ENCODE results near the gene ZNF644.
"Not testable (repeated sequence)": the region's sequence is repeated elsewhere in the genome, so short reads cannot be mapped to it uniquely, and the experiment has no call there.

Gene ZNF644

DNA sequence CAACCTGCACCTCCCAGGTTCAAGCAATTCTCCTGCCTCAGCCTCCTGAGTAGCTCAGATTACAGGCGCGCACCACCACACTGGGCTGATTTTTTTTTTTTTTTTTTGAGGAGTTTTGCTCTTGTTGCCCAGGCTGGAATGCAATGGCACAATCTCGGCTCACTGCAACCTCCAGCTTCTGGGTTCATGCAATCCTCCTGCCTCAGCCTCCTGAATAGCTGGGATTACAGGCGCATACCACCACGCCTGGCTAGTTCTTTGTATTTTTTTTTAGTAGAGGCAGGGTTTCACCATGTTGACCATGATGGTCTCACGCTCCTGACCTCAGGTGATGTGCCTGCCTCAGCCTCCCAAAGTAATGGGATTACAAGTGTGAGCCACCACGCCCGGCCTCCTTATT lies 93.6 kb downstream of the ZNF644 start:
- not testable (repeated sequence) for H3K79me2 ChIP-seq (ENCODE audit: control insufficient read depth, insufficient read depth, low read length, poor library complexity); H3K79me1 ChIP-seq (ENCODE audit: low read length); H3K14ac ChIP-seq (ENCODE audit: low read length); H3K18ac ChIP-seq (ENCODE audit: low read length); H2BK12ac ChIP-seq (ENCODE audit: low read length); H3K23ac ChIP-seq (ENCODE audit: low read length); H3K27me3 ChIP-seq (ENCODE audit: insufficient read depth, low read length); H3K9ac ChIP-seq (ENCODE audit: low read length); H3K4me1 ChIP-seq (ENCODE audit: control insufficient read depth in 1 of 2, insufficient read depth in 2 of 2, low read length in 2 of 2); H4K8ac ChIP-seq (ENCODE audit: low read depth, low read length); H3K27ac ChIP-seq (ENCODE audit: low read depth, low read length); H3K36me3 ChIP-seq (ENCODE audit: control insufficient read depth in 1 of 2, insufficient read depth in 2 of 2, low read length in 2 of 2); H2BK5ac ChIP-seq (ENCODE audit: low read depth, low read length, poor library complexity); H3K4me2 ChIP-seq (ENCODE audit: low read length); H3K9me3 ChIP-seq (ENCODE audit: insufficient read depth, low read depth, low read length); H2BK120ac ChIP-seq (ENCODE audit: insufficient read depth, low read length, poor library complexity); H2AK5ac ChIP-seq (ENCODE audit: low read length); H4K12ac ChIP-seq (ENCODE audit: low read depth, low read length); H3K4me3 ChIP-seq (ENCODE audit: low read depth, low read length); H4K91ac ChIP-seq (ENCODE audit: low read depth, low read length); H2AFZ ChIP-seq (ENCODE audit: insufficient read depth, low read length, poor library complexity)
- WGBS (ENCODE audit: extremely low coverage, insufficient coverage, insufficient read length), result no CpG with 5 or more reads among the region's 8 CpGs
- DNase-seq, result peak; percentile 52 to 65
- peak overlapping the region; percentile 36 for H3K4ac ChIP-seq (ENCODE audit: low read depth, low read length)

DNA sequence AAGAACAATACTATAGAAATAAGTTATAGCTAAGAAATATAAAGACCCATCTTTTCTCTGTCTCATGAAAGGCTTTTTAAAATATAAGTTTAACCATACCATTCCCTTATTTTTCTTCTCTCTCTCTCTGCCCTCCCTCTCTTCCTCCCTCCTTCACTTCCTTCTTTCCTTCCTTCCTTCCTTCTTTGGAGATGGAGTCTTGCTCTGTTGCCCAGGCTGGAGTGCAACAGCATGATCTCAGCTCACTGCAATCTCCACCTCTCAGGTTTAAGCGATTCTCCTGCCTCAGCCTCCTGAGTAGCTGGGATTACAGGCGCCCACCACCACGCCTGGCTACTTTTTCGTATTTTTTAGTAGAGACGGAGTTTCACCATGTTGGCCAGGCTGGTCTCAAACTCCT lies 94.2 kb downstream of the ZNF644 start:
- H3K4me1 ChIP-seq (ENCODE audit: control insufficient read depth in 1 of 2, insufficient read depth in 2 of 2, low read length in 2 of 2); H3K79me2 ChIP-seq (ENCODE audit: control insufficient read depth, insufficient read depth, low read length, poor library complexity); H2BK5ac ChIP-seq (ENCODE audit: low read depth, low read length, poor library complexity); H3K4me3 ChIP-seq (ENCODE audit: low read depth, low read length); DNase-seq; H4K91ac ChIP-seq (ENCODE audit: low read depth, low read length); H3K9ac ChIP-seq (ENCODE audit: low read length); H2AK5ac ChIP-seq (ENCODE audit: low read length); H3K36me3 ChIP-seq (ENCODE audit: control insufficient read depth in 1 of 2, insufficient read depth in 2 of 2, low read length in 2 of 2); H3K4me2 ChIP-seq (ENCODE audit: low read length); H3K9me3 ChIP-seq (ENCODE audit: insufficient read depth, low read depth, low read length); H2BK120ac ChIP-seq (ENCODE audit: insufficient read depth, low read length, poor library complexity); H4K8ac ChIP-seq (ENCODE audit: low read depth, low read length); H2BK12ac ChIP-seq (ENCODE audit: low read length); H3K79me1 ChIP-seq (ENCODE audit: low read length); H2AFZ ChIP-seq (ENCODE audit: insufficient read depth, low read length, poor library complexity); H3K27me3 ChIP-seq (ENCODE audit: insufficient read depth, low read length); H3K4ac ChIP-seq (ENCODE audit: low read depth, low read length); H3K27ac ChIP-seq (ENCODE audit: low read depth, low read length); H4K12ac ChIP-seq (ENCODE audit: low read depth, low read length); H3K18ac ChIP-seq (ENCODE audit: low read length); H3K23ac ChIP-seq (ENCODE audit: low read length); H3K14ac ChIP-seq (ENCODE audit: low read length): not testable (repeated sequence)
- no CpG with 5 or more reads among the region's 5 CpGs for WGBS (ENCODE audit: extremely low coverage, insufficient coverage, insufficient read length)

- WGBS (ENCODE audit: extremely low coverage, insufficient coverage, insufficient read length), result no CpG with 5 or more reads among the region's 3 CpGs
- Histone ChIP-seq H3K9me3 (ENCODE audit: insufficient read depth, low read depth, low read length) (no peaks in the 10 kb centered on the region), H3K27me3 (ENCODE audit: insufficient read depth, low read length) (no peaks in the 10 kb centered on the region), H3K4ac (ENCODE audit: low read depth, low read length) (no peak overlapping the region), H4K12ac (ENCODE audit: low read depth, low read length) (no peak overlapping the region), H3K36me3 (ENCODE audit: control insufficient read depth in 1 of 2, insufficient read depth in 2 of 2, low read length in 2 of 2) (no peaks in the 10 kb centered on the region), H3K14ac (ENCODE audit: low read length) (no peak overlapping the region), H3K18ac (ENCODE audit: low read length) (no peak overlapping the region), H3K4me2 (ENCODE audit: low read length) (no peak overlapping the region), H2BK5ac (ENCODE audit: low read depth, low read length, poor library complexity) (no peak overlapping the region), H3K79me2 (ENCODE audit: control insufficient read depth, insufficient read depth, low read length, poor library complexity) (no peaks in the 10 kb centered on the region), H4K8ac (ENCODE audit: low read depth, low read length) (no peak overlapping the region), H3K27ac (ENCODE audit: low read depth, low read length) (no peak overlapping the region), H4K91ac (ENCODE audit: low read depth, low read length) (no peak overlapping the region), H3K4me3 (ENCODE audit: low read depth, low read length) (no peak overlapping the region), H2AK5ac (ENCODE audit: low read length) (no peak overlapping the region), H2AFZ (ENCODE audit: insufficient read depth, low read length, poor library complexity) (no peak overlapping the region), H2BK120ac (ENCODE audit: insufficient read depth, low read length, poor library complexity) (no peak overlapping the region), H2BK12ac (ENCODE audit: low read length) (no peak overlapping the region), H3K4me1 (ENCODE audit: control insufficient read depth in 1 of 2, insufficient read depth in 2 of 2, low read length in 2 of 2) (peaks cover 0 to 2% of the 10 kb centered on the region in 2 experiments), H3K23ac (ENCODE audit: low read length) (no peak overlapping the region), H3K9ac (ENCODE audit: low read length) (no peak overlapping the region), H3K79me1 (ENCODE audit: low read length) (no peaks in the 10 kb centered on the region)
- DNase-seq, result no peak
Measured at GRCh38 chr1:90926971-90927370, 94.9 kb downstream of the ZNF644 start.

DNA sequence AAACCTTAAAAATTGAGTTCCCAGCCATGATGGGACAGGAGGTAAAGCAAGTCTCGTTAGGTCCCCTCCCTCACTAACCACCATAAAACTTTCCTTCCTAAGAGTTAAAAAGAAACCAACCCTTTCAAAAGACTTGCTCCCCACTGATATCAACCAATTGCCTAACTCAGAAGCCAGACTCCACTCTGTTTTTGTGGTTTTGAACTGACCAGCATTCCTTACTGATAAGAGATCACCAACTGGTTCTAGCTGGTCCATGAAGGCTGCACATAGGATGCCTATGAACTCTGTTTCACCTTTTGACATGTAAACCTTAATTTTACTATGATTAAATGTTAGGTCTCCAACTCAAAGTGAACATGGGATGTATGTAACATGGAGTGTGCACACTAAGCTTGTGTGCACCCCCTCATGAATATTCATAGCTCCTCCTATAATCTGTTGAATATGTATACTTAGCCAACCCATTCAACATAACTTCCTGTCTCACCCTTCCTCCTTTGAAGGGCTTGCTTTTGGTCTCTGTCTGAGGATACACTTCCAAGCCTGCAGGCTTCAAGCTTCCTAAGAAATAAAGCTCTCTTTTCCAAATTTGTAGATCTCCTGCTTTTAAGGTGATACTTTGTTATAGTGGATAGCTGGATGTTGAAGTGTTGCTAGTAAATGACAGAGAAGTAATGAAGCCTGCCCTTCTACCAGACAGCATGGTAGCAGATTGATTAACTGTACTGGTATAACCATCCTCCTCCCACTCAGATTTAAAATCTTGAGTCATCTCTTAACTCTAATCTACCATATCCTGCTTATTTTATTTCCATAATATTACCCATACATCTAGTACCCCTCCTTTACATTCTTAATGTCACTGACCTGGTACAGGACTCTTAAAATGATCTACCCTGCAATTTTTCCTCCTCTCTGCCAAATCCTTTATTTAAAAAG lies 95.6 kb downstream of the ZNF644 start:
- no CpG with 5 or more reads among the region's 1 CpG for WGBS (ENCODE audit: extremely low coverage, insufficient coverage, insufficient read length)
- no peaks in the 10 kb centered on the region for H3K27me3 ChIP-seq (ENCODE audit: insufficient read depth, low read length)
- no peak overlapping the region for H4K91ac ChIP-seq (ENCODE audit: low read depth, low read length)

More for the DNA sequence above, 95.6 kb downstream of the ZNF644 start:
- H3K18ac ChIP-seq (ENCODE audit: low read length), result no peak overlapping the region
- no peak overlapping the region for H3K4me3 ChIP-seq (ENCODE audit: low read depth, low read length)
- no peak overlapping the region for H2BK12ac ChIP-seq (ENCODE audit: low read length)
- H3K79me1 ChIP-seq (ENCODE audit: low read length), result no peaks in the 10 kb centered on the region
- no peak overlapping the region for H3K4me2 ChIP-seq (ENCODE audit: low read length)
- no peak overlapping the region for H3K4ac ChIP-seq (ENCODE audit: low read depth, low read length)
- H4K12ac ChIP-seq (ENCODE audit: low read depth, low read length), result no peak overlapping the region
- peak overlapping the region; percentile 15 for H3K27ac ChIP-seq (ENCODE audit: low read depth, low read length)
- no peaks in the 10 kb centered on the region for H3K9me3 ChIP-seq (ENCODE audit: insufficient read depth, low read depth, low read length)
- no peaks in the 10 kb centered on the region for H3K36me3 ChIP-seq (ENCODE audit: control insufficient read depth in 1 of 2, insufficient read depth in 2 of 2, low read length in 2 of 2)
- H3K9ac ChIP-seq (ENCODE audit: low read length), result no peak overlapping the region
- H3K23ac ChIP-seq (ENCODE audit: low read length), result no peak overlapping the region
- H3K79me2 ChIP-seq (ENCODE audit: control insufficient read depth, insufficient read depth, low read length, poor library complexity), result no peaks in the 10 kb centered on the region
- H2AK5ac ChIP-seq (ENCODE audit: low read length), result no peak overlapping the region
- H3K14ac ChIP-seq (ENCODE audit: low read length), result no peak overlapping the region
- no peak overlapping the region for H4K8ac ChIP-seq (ENCODE audit: low read depth, low read length)
- DNase-seq, result peak; percentile 13 to 66
- H2AFZ ChIP-seq (ENCODE audit: insufficient read depth, low read length, poor library complexity), result no peak overlapping the region
- peaks cover 0 to 2% of the 10 kb centered on the region in 2 experiments for H3K4me1 ChIP-seq (ENCODE audit: control insufficient read depth in 1 of 2, insufficient read depth in 2 of 2, low read length in 2 of 2)
- no peak overlapping the region for H2BK120ac ChIP-seq (ENCODE audit: insufficient read depth, low read length, poor library complexity)
- H2BK5ac ChIP-seq (ENCODE audit: low read depth, low read length, poor library complexity), result no peak overlapping the region

Measured in trophoblast cell (in vitro differentiated cells and primary cell).